Measurements from ENCODE around the gene ENKUR.

DNA sequence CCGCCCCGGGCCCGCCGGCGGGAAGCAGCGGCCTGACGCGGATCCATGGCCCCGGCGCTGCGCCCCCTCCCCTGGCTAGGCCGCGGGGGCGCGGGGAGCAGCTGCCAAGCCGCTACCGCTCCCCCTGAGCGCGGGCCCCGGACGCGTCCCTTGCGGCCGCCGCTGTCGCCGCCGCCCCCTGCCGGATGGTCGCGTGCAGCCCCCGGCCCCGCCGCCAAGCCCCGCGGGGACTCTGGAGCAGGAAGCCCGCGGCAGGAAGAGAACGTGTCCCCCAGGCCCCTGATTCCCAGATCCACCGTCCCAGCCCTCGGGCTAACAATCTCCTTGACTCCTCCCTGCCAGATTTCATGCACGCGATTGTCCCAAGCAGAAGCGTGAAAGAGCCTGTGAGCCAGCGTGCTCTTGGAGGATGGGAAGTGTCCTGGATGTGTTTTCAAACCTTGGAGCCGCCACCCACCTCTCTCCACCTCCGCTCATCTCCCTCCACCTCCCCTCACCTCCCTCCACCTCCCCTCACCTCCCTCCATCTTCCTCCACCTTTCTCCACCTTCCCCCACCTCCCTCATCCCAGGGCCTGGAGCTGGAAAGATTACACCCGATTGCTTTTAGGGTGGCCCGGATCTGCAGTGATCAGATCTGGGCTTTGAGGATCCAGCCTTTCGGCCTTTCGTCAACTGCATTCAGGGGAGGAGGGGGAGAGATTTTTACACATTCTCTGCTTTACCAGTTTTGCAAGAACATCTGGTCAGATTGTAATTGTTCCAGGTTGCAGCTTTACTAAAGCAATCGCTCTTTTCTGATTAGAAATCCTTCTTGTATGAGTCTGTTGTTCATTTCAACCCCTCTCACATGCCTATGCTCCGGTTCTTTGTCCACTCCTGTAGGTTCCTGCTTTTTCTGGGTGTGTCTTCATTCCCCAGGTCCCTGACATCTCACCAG lies 63.0 kb downstream of the ENKUR start:
- TF ChIP-seq, protein P1, sequence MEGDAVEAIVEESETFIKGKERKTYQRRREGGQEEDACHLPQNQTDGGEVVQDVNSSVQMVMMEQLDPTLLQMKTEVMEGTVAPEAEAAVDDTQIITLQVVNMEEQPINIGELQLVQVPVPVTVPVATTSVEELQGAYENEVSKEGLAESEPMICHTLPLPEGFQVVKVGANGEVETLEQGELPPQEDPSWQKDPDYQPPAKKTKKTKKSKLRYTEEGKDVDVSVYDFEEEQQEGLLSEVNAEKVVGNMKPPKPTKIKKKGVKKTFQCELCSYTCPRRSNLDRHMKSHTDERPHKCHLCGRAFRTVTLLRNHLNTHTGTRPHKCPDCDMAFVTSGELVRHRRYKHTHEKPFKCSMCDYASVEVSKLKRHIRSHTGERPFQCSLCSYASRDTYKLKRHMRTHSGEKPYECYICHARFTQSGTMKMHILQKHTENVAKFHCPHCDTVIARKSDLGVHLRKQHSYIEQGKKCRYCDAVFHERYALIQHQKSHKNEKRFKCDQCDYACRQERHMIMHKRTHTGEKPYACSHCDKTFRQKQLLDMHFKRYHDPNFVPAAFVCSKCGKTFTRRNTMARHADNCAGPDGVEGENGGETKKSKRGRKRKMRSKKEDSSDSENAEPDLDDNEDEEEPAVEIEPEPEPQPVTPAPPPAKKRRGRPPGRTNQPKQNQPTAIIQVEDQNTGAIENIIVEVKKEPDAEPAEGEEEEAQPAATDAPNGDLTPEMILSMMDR (IDR thresholded peaks at IDR 0.05), result peak; percentile 32 to 48 (median 42)
- TF ChIP-seq POLR2A (IDR thresholded peaks at IDR 0.05), result no peak

Measured in right lobe of liver (tissue), 4 donors.